Inflammatory macrophage treated with lipopolysaccharide for 4 hours (primary cell): ENCODE results near the gene GNG8.
"Not testable (repeated sequence)": the region's sequence is repeated elsewhere in the genome, so short reads cannot be mapped to it uniquely, and the experiment has no call there.

ENCODE experiments used
- DNase-seq: peaks from one replicate; pipeline ENCODE4 v3.0.0-alpha.2; 2020

Gene GNG8

GRCh38 chr19:46644720-46645119, 8.7 kb upstream of the GNG8 start:
- DNase-seq, result no peak

GRCh38 chr19:46640656-46641055, 4.7 kb upstream of the GNG8 start:
- no peak for DNase-seq

GRCh38 chr19:46639358-46640182, 3.6 kb upstream of the GNG8 start:
- peak; percentile 83 for DNase-seq

GRCh38 chr19:46637224-46637623, 1.2 kb upstream of the GNG8 start:
- no peak for DNase-seq

GRCh38 chr19:46634656-46635218, 1.3 kb downstream of the GNG8 start:
- DNase-seq, result no peak

GRCh38 chr19:46634045-46634655, 1.9 kb downstream of the GNG8 start:
- DNase-seq, result peak; percentile 92

GRCh38 chr19:46633130-46633529, 2.9 kb downstream of the GNG8 start:
- no peak for DNase-seq

- no peak for DNase-seq
These were observed 4.5 kb downstream of the GNG8 start for GRCh38 chr19:46631481-46631880.

- no peak for DNase-seq
These were observed 5.3 kb downstream of the GNG8 start for GRCh38 chr19:46630586-46631205.

- DNase-seq, result no peak
These were observed 6.4 kb downstream of the GNG8 start for GRCh38 chr19:46629546-46630025.

GRCh38 chr19:46628970-46629369, 7.0 kb downstream of the GNG8 start:
- not testable (repeated sequence) for DNase-seq

- DNase-seq, result peak; percentile 56
These were observed 9.6 kb downstream of the GNG8 start for GRCh38 chr19:46626446-46626845.

GRCh38 chr19:46625731-46626130, 10.3 kb downstream of the GNG8 start:
- DNase-seq, result no peak

- peak; percentile 74 for DNase-seq
These were observed 10.9 kb downstream of the GNG8 start, which contains the start of gene PTGIR for GRCh38 chr19:46624958-46625661. TSS of gene PTGIR (minus strand) at chr19:46625089. CDS start at chr19:46624225, 864 bp downstream.

GRCh38 chr19:46623915-46624502, 12.0 kb downstream of the GNG8 start:
- no peak for DNase-seq

- no peak for DNase-seq
These were observed 13.9 kb downstream of the GNG8 start for GRCh38 chr19:46622118-46622446.

GRCh38 chr19:46621191-46622117, 14.5 kb downstream of the GNG8 start:
- DNase-seq, result no peak

GRCh38 chr19:46620716-46621115, 15.3 kb downstream of the GNG8 start:
- DNase-seq, result no peak

GRCh38 chr19:46620267-46620666, 15.7 kb downstream of the GNG8 start:
- DNase-seq, result no peak

GRCh38 chr19:46618670-46619231, 17.3 kb downstream of the GNG8 start:
- peak; percentile 63 for DNase-seq

- no peak for DNase-seq
These were observed 18.4 kb downstream of the GNG8 start for GRCh38 chr19:46617601-46618000.
